Transverse colon (tissue), 4 donors: Measurements from ENCODE around the gene IDI1.

Experiments
- CTCF ChIP-seq, 5 experiments: fragments of 200-600 bp in 3 of 5; fragments of 450-650 bp in 2 of 5; sonication (generic) in 3 of 5; IDR thresholded peaks; 1 replicate in 2 of 5; 2 replicates in 3 of 5; pipeline ENCODE4 v1.5.1; 2016 to 2017; ENCODE audit warnings: antibody characterized with exemption in 5 of 5, inconsistent platforms in 3 of 5, mild to moderate bottlenecking in 2 of 5, moderate library complexity in 1 of 5
- POLR2A ChIP-seq: fragments of 450-650 bp; IDR thresholded peaks from one replicate; pipeline ENCODE4 v1.6.1; 2016; ENCODE audit warnings: antibody characterized with exemption, mild to moderate bottlenecking, moderate library complexity
- POLR2AphosphoS5 ChIP-seq, 3 donors: sonication (generic); formaldehyde crosslinking; IDR thresholded peaks; one replicate each; pipeline ENCODE4 v1.6.1; 2016; ENCODE audit warnings: antibody characterized with exemption in 3 of 3

- no peak for TF ChIP-seq CTCF (IDR thresholded peaks at IDR 0.05)
- no peak for TF ChIP-seq POLR2AphosphoS5 (IDR thresholded peaks at IDR 0.05)
- no peak for TF ChIP-seq POLR2A
These were observed 46.6 kb upstream of the IDI1 start for GRCh38 chr10:1095498-1095897.
